Measurements from ENCODE around the gene RPS13. TPM values are rescaled to one million over a fixed set of nuclear protein-coding genes. Genes with fewer than 3 reads are reported as not detected.
"Not testable (repeated sequence)": the region's sequence is repeated elsewhere in the genome, so short reads cannot be mapped to it uniquely, and the experiment has no call there.

The RPS13 gene
- total and polyA plus RNA-seq, 2 donors (not counting 1 experiment from before 2014, with no cell fraction given) = 1,411 to 1,599 TPM

GRCh38 chr11:17116117-17116516 lies 38.6 kb upstream of the RPS13 start:
- POLR2A ChIA-PET = no interaction called here
- Mint-ChIP-seq H3K27me3 (no peaks in the 10 kb centered on the region), H3K4me3 (no peak overlapping the region), H3K4me1 (no peaks in the 10 kb centered on the region), H3K27ac (no peak overlapping the region), H3K9me3 (ENCODE audit: insufficient read depth) (no peaks in the 10 kb centered on the region)
- H2AFZ ChIP-seq (ENCODE audit: insufficient read depth, low read depth, low read length, poor library complexity, severe bottlenecking) = no peak overlapping the region
- no peaks in the 10 kb centered on the region for H3K27me3 ChIP-seq (replicated peaks in 1 of 4; ENCODE audit: control extremely low read depth in 1 of 4, control insufficient read depth in 3 of 4, insufficient read depth in 4 of 4, low read length in 3 of 4)
- H3K4me1 ChIP-seq (ENCODE audit: control insufficient read depth in 2 of 2, insufficient read depth in 2 of 2, low read length in 2 of 2) = no peaks in the 10 kb centered on the region
- intact Hi-C loops (cut with micrococcal nuclease) = no loop called here
- no peak for TF ChIP-seq EZH2 (IDR thresholded peaks at IDR 0.05; ENCODE audit: borderline replicate concordance, insufficient read depth, low read depth, low read length, poor library complexity, severe bottlenecking)
- TF ChIP-seq CTCF (IDR thresholded peaks at IDR 0.05) = no peak
- WGBS (ENCODE audit: insufficient coverage) = no CpG with 5 or more reads among the region's 1 CpG
- no peaks in the 10 kb centered on the region for H3K79me2 ChIP-seq (ENCODE audit: control insufficient read depth, insufficient read depth, low read length)
- peaks cover 6 to 35% of the 10 kb centered on the region in 2 experiments for H3K36me3 ChIP-seq (replicated peaks in 1 of 2; ENCODE audit: control extremely low read depth in 1 of 2, control insufficient read depth in 1 of 2, extremely low read depth in 1 of 2, insufficient read depth in 2 of 2, low read length in 1 of 2)
- H3K4me2 ChIP-seq (replicated peaks; ENCODE audit: low read depth, low read length, poor library complexity, severe bottlenecking) = no peak overlapping the region
- DNase-seq = no peak
- H3K9me3 ChIP-seq (ENCODE audit: control extremely low read depth in 1 of 3, control insufficient read depth in 2 of 3, insufficient read depth in 1 of 3, low read length in 2 of 3) = no peaks in the 10 kb centered on the region
- H3K9ac ChIP-seq (ENCODE audit: low read length) = no peak overlapping the region
- ATAC-seq (ENCODE audit: low read depth) = no peak
- no peak overlapping the region for H3K4me3 ChIP-seq (ENCODE audit: control extremely low read depth in 1 of 5, extremely low read depth in 1 of 5, insufficient read depth in 1 of 5, low read depth in 2 of 5, low read length in 4 of 5)
- H3K27ac ChIP-seq (ENCODE audit: low read length in 2 of 2) = no peak overlapping the region
- CTCF ChIA-PET = no interaction called here
- H4K20me1 ChIP-seq (ENCODE audit: control insufficient read depth, insufficient read depth, low read length, poor library complexity, severe bottlenecking) = no peaks in the 10 kb centered on the region

GRCh38 chr11:17107745-17108144 lies 30.3 kb upstream of the RPS13 start:
- H3K36me3 ChIP-seq (replicated peaks in 1 of 2; ENCODE audit: control extremely low read depth in 1 of 2, control insufficient read depth in 1 of 2, extremely low read depth in 1 of 2, insufficient read depth in 2 of 2, low read length in 1 of 2) = peaks cover 15 to 48% of the 10 kb centered on the region in 2 experiments
- H4K20me1 ChIP-seq (ENCODE audit: control insufficient read depth, insufficient read depth, low read length, poor library complexity, severe bottlenecking); H3K9me3 Mint-ChIP-seq (ENCODE audit: insufficient read depth); DNase-seq; H3K27me3 ChIP-seq (replicated peaks in 1 of 4; ENCODE audit: control extremely low read depth in 1 of 4, control insufficient read depth in 3 of 4, insufficient read depth in 4 of 4, low read length in 3 of 4); H3K27ac ChIP-seq (ENCODE audit: low read length in 2 of 2); H3K27ac Mint-ChIP-seq; H3K4me2 ChIP-seq (replicated peaks; ENCODE audit: low read depth, low read length, poor library complexity, severe bottlenecking); H3K4me3 Mint-ChIP-seq; H3K4me3 ChIP-seq (ENCODE audit: control extremely low read depth in 1 of 5, extremely low read depth in 1 of 5, insufficient read depth in 1 of 5, low read depth in 2 of 5, low read length in 4 of 5); intact Hi-C loops (cut with micrococcal nuclease); ATAC-seq (ENCODE audit: low read depth); H3K79me2 ChIP-seq (ENCODE audit: control insufficient read depth, insufficient read depth, low read length); H3K4me1 ChIP-seq (ENCODE audit: control insufficient read depth in 2 of 2, insufficient read depth in 2 of 2, low read length in 2 of 2); POLR2A ChIA-PET; H3K27me3 Mint-ChIP-seq; H3K4me1 Mint-ChIP-seq; H3K9me3 ChIP-seq (ENCODE audit: control extremely low read depth in 1 of 3, control insufficient read depth in 2 of 3, insufficient read depth in 1 of 3, low read length in 2 of 3); H3K9ac ChIP-seq (ENCODE audit: low read length); H2AFZ ChIP-seq (ENCODE audit: insufficient read depth, low read depth, low read length, poor library complexity, severe bottlenecking): not testable (repeated sequence)
- CTCF ChIA-PET = interaction anchor here (0.6 to 1.1 kb wide), 2 partner anchors 286 to 288 kb away, joined by 3 to 4 read pairs; no protein-coding TSS in a partner anchor
- 98% methylated on average over 5 of the region's 6 CpGs for WGBS (ENCODE audit: insufficient coverage)

GRCh38 chr11:17105404-17106040 lies 28.1 kb upstream of the RPS13 start:
- ATAC-seq (ENCODE audit: low read depth); H3K4me1 Mint-ChIP-seq; H3K4me2 ChIP-seq (replicated peaks; ENCODE audit: low read depth, low read length, poor library complexity, severe bottlenecking); H3K27me3 Mint-ChIP-seq; DNase-seq; H3K79me2 ChIP-seq (ENCODE audit: control insufficient read depth, insufficient read depth, low read length); CTCF ChIA-PET; H3K4me3 ChIP-seq (ENCODE audit: control extremely low read depth in 1 of 5, extremely low read depth in 1 of 5, insufficient read depth in 1 of 5, low read depth in 2 of 5, low read length in 4 of 5); H3K9ac ChIP-seq (ENCODE audit: low read length); intact Hi-C loops (cut with micrococcal nuclease); H3K4me3 Mint-ChIP-seq; H3K4me1 ChIP-seq (ENCODE audit: control insufficient read depth in 2 of 2, insufficient read depth in 2 of 2, low read length in 2 of 2); H3K9me3 Mint-ChIP-seq (ENCODE audit: insufficient read depth); H3K9me3 ChIP-seq (ENCODE audit: control extremely low read depth in 1 of 3, control insufficient read depth in 2 of 3, insufficient read depth in 1 of 3, low read length in 2 of 3); H2AFZ ChIP-seq (ENCODE audit: insufficient read depth, low read depth, low read length, poor library complexity, severe bottlenecking); H4K20me1 ChIP-seq (ENCODE audit: control insufficient read depth, insufficient read depth, low read length, poor library complexity, severe bottlenecking); H3K27me3 ChIP-seq (replicated peaks in 1 of 4; ENCODE audit: control extremely low read depth in 1 of 4, control insufficient read depth in 3 of 4, insufficient read depth in 4 of 4, low read length in 3 of 4); H3K27ac ChIP-seq (ENCODE audit: low read length in 2 of 2); H3K27ac Mint-ChIP-seq; POLR2A ChIA-PET: not testable (repeated sequence)
- WGBS (ENCODE audit: insufficient coverage) = no CpG with 5 or more reads among the region's 9 CpGs
- H3K36me3 ChIP-seq (replicated peaks in 1 of 2; ENCODE audit: control extremely low read depth in 1 of 2, control insufficient read depth in 1 of 2, extremely low read depth in 1 of 2, insufficient read depth in 2 of 2, low read length in 1 of 2) = peaks cover 18 to 49% of the 10 kb centered on the region in 2 experiments

Data from B cell (primary cell).